GM18505 (cell line): ENCODE measurements around the gene DBF4B.

Experiments
- ATAC-seq: cut with Tn5 transposase; IDR thresholded peaks from one replicate; pipeline ENCODE4 v1.9.1; 2021; ENCODE audit not compliant: unreplicated experiment
- POLR2A ChIP-seq: IDR thresholded peaks from 4 replicates; pipeline ENCODE4 v1.6.1; 2011; ENCODE audit warnings: borderline replicate concordance; ENCODE audit not compliant: insufficient read depth, insufficient read length; ENCODE audit errors: extremely low read depth

DBF4B gene

DNA sequence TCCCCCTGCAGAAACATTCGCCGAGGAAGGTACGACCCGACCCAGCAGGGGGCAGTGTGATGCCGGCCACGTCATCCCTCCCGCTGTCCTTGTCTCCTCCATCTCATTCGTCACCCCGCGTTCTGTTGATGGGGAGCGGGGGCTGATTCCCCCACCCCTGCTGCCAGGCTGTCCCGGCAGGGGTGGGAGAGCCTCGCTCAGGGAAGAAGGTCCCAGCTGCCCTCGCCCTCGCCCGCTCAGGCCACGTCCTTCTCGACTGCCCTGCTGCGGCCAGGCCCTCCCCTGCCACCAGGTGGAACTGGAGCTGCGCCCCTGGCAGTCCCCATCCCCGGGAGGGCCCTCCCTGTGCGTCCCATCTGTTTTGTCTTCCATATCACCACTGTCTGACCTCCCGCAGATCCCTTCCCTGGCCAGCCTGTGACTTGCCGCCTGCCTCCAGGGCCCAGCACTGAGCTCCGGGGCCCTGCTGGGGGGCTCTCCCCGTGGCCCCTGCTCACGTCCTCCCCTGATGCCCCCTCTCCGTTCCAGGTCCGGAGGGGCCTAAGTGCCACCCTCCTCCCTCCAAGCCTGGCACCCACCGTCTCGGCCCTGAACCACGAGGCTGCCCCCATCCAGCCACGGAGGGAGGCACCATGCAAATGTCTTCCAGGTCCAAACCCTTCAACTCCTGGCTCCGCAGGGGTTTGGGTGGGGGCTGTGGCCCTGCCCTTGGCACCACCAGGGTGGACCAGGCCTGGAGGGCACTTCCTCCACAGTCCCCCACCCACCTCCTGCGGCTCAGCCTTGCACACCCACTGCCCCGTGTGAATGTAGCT is 71.0 kb downstream of the DBF4B start:
- TF ChIP-seq POLR2A, result no peak
- ATAC-seq, result no peak

DNA sequence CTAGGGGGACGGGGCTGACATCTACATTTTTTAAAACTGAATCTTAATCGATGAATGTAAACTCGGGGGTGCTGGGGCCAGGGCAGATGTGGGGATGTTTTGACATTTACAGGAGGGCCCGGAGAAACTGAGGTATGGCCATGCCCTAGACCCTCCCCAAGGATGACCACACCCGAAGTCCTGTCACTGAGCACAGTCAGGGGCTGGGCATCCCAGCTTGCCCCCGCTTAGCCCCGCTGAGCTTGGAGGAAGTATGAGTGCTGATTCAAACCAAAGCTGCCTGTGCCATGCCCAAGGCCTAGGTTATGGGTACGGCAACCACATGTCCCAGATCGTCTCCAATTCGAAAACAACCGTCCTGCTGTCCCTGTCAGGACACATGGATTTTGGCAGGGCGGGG is 71.7 kb downstream of the DBF4B start:
- ATAC-seq, result no peak
- no peak for TF ChIP-seq POLR2A

DNA sequence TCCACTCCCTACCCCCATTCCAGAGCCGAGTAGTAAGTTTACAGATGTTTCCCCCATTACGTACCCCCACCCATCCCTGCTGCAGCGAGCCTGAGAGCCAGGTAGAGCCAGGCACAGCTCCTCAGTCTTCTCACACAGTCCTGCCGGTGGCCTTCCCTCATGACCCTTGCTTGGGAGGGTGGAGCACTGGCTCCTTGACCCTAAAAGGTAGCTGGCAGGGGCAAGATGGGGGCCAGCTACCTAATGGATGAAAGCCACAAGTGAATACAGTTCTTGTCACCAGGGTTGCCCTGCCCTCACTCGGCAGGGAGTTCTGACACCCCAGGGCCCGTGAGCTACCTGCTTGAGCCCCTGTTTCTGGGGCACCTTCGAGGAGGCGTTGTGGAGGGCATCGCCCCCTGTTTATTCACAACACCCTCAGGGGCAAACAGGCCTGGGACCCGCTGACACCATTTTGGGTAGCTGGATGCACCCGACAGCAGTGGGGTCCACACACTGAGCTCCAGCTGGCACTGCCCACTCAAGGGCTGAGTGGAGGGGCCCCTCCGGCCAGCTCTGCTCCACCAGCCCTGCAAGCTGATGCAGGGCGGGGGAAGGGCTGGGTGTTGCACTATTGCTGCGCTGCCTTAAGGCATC is 72.5 kb downstream of the DBF4B start:
- ATAC-seq, result no peak
- TF ChIP-seq POLR2A, result no peak

DNA sequence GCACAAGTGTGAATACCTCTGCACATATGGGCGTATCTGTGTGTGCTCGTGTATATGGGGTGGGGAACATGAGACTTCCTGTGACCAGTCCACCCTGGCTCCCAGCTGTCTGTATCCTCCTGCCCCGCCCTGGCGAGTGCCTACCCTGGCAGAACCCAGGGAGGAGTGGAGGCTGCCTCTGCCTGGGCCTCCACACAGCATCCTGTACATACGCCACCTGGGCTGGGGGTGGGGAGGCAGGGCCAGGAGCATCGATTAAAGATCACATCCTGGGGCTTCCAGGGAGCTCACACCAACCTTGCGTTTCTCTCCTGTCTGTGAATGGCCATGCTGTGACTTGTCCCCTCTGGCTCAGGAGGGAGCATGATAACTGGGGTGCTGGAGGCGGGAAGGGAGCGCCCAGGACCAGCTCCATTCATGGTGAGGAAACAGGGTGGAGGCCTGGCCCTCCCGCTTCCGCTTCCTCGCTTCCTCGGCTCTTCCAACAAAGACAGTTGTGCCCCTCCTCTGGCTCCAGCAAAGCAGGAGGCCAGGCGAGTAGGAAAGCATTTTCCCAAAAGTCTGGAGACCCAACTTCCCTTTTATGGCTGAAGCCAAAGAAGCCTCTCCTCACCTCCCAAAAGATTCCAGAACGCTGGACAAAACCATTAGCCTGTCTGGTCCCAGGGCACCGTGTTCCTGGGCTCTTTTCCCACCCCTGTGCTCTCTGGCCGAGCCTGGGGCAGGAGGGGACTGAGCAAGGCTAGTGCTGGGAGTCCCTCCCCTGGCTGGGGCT is 73.3 kb downstream of the DBF4B start:
- no peak for TF ChIP-seq POLR2A

DNA sequence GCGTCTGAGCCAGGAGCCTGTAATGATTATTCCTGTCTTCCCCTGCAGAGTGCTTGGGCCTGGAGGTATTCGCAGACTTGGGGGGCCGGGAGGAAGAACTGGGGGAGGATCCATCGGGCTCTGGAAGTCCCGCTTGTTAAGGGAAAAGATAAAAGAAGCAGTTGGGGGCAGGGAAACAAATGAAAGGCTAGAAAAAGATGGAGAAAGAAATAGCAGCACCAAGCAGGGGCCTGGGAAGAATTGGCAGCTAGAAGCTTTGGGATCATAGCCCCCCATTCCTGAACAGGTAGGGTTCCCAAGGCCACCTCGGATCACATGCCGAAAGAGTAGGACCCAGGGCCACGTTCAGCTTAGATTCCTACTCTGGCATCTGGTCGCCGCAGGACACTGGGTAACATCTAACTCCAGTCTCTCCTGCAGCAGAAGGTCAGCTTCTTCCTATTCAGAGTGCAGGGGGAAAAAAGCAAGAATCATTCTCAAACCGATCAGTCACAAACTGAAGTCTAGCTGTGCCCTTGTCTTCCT is 73.9 kb downstream of the DBF4B start:
- TF ChIP-seq POLR2A, result no peak

More for the DNA sequence above, 73.3 kb downstream of the DBF4B start:
- ATAC-seq, result no peak

GRCh38 chr17:44785921-44786320 is 77.5 kb downstream of the DBF4B start:
- no peak for TF ChIP-seq POLR2A

More for the DNA sequence above, 73.9 kb downstream of the DBF4B start:
- ATAC-seq, result no peak

DNA sequence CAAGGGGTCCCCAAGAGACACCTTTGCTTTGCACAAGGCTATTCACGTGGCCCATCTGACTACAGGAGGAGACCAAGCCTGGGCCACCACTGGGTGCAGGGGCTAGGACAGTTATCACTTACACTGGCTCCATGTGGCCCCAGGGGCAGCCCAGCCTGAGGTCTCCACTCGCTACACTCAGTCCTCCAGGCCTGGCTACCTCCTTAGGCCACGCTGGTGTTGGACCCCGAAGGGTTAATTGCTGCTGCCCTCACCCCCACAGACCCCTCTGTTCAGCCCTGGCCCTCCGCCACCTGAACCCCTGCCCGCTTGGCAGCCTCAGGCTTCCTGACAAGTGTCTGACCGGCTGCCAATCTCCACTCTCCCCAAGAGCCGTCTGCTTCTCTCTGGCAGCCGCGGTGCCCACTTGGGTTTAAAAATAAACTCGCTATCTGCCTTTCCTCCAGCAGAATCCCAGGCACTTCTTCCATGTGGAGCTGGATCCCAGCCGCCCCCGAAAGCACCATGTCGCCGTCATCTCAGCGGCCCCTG is 78.2 kb downstream of the DBF4B start:
- no peak for ATAC-seq
- TF ChIP-seq POLR2A, result no peak

More at GRCh38 chr17:44785921-44786320, 77.5 kb downstream of the DBF4B start:
- no peak for ATAC-seq

DNA sequence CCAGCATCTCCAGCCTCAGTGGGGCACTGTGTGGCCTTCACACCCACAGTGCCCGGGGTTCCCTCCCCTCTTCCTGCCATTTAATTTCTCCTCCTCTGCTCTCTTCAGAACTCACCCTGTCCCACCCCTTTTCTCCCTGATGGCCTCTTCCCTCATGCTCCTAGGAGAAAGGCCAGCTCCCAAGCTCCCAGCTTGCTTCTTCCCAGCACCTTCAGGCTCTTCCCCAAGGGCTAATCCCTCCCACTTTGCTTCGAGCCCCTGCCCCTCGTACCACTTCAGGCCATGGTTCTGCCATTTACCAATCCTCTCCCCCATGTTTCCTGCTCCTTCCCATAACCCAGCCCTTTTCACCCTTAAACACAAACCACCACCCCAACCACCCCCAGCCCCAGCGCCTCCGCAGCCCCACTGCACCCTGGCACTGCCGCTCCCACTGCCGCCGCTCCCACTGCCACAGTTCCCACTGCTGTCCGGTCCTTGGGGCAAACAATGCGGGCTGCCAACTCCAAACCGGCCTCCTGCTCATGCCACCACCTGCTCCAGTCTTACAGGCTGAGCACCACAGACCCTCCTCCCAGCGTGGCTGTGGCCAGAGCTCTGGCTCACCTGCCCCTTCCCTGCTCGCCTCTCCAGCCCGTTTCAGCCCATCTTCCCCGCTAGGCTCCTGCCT is 78.9 kb downstream of the DBF4B start:
- TF ChIP-seq POLR2A, result no peak

DNA sequence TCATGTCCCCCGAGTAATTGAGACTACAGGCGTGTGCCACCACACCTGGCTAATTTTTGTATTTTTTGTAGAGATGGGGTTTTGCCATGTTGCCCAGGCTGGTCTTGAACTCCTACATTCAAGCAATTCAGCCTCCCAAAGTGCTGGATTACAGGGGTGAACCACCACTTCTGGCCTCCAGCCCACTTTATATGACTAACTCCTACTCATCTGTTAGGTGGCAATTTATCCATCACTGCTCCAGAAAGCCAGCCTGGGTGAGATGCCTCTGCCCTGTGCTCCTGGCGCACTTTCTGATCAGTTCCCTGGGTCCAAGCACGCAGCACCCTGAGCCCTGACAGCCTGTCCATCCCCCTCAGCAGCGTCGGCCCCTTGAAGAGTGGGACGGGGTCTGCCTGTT is 79.7 kb downstream of the DBF4B start:
- ATAC-seq, result no peak
- TF ChIP-seq POLR2A, result no peak

More for the DNA sequence above, 78.9 kb downstream of the DBF4B start:
- no peak for ATAC-seq

GRCh38 chr17:44792276-44792675 is 83.8 kb downstream of the DBF4B start:
- no peak for ATAC-seq
- TF ChIP-seq POLR2A, result no peak

GRCh38 chr17:44793885-44794842 is 85.7 kb downstream of the DBF4B start:
- no peak for TF ChIP-seq POLR2A
- no peak for ATAC-seq
